NCI-H748 (cell line): ENCODE results near the gene ABI1.
"Not testable (repeated sequence)": the region's sequence is repeated elsewhere in the genome, so short reads cannot be mapped to it uniquely, and the experiment has no call there.

ENCODE experiments used
- DNase-seq: peaks from one replicate; lab custom pipeline; 2025; ENCODE audit not compliant: unreplicated experiment; lab: John Stamatoyannopoulos, UW

Gene ABI1

GRCh38 chr10:26805567-26806245, 55.1 kb downstream of the ABI1 start:
- no peak for DNase-seq

DNA sequence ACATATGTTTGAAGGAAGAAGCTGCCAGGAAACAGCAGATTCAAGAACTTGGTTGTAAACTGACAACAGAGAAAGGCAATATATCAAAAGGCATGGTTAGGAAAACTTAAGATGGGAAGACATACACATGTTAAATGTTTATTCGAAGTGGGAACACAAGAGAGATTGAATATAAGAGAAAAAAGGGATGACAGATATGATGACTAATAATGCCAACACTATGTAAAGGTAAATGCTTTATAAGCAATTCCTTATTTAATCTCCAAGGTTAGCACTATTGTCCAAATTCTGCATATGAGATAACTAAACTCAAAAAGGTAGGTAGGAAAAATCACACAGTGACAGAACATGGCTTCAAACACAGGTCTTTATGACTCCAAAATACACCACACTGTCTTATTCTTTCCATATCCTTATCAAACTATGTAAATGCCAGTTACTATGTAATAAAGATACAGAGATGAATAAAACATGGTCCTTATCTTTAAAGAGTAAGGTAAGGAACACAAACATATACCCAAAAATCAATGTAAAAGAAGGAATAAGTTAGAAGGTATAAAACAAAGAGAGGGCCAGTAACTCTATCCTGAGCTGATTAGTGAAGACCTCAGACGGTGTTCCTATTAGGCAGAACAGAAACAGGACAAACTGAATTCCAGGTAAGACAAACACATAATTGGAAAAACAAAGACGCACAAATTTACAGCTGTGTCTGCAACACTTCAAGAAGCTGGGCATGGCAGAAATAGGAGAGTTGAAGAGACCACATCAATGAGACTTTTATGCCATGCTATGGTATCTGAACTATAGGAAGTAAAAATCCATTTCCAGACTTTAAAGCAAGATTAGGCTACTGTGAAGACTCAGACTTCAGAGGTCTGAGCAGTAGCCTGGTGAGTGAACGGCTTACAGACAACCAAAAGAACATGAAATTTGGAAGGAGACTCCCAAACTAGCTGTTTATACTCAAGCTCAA, 56.1 kb downstream of the ABI1 start:
- DNase-seq, result no peak

GRCh38 chr10:26803849-26804248, 56.9 kb downstream of the ABI1 start:
- no peak for DNase-seq

GRCh38 chr10:26802527-26802926, 58.2 kb downstream of the ABI1 start:
- DNase-seq, result peak; percentile 2

- DNase-seq, result no peak
These were observed 58.9 kb downstream of the ABI1 start for GRCh38 chr10:26801831-26802230.

- DNase-seq, result no peak
These were observed 59.5 kb downstream of the ABI1 start for GRCh38 chr10:26801274-26801673.

GRCh38 chr10:26800468-26800867, 60.3 kb downstream of the ABI1 start:
- no peak for DNase-seq

- DNase-seq, result peak; percentile 10
These were observed 61.4 kb downstream of the ABI1 start for GRCh38 chr10:26799342-26799741.

GRCh38 chr10:26798298-26798697, 62.5 kb downstream of the ABI1 start:
- DNase-seq, result no peak

DNA sequence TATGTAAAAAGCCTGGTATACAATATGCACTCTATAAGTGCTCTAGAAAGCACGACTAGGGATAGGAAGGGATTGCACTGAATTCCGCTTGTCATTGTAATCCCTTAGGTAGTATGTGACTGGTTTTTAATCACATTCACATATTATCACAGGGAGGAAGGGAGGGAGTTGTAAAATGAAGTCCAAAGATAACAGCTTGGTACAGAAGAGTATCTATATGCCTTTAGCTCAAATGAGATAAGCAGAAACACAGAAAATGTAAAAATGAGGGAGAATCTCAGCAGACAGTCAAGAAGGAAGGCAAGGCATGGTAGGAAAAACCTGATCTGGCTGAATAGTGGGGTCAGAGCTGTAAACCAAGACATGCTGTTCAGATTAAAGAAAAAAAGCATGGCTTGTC, 63.4 kb downstream of the ABI1 start:
- no peak for DNase-seq

DNA sequence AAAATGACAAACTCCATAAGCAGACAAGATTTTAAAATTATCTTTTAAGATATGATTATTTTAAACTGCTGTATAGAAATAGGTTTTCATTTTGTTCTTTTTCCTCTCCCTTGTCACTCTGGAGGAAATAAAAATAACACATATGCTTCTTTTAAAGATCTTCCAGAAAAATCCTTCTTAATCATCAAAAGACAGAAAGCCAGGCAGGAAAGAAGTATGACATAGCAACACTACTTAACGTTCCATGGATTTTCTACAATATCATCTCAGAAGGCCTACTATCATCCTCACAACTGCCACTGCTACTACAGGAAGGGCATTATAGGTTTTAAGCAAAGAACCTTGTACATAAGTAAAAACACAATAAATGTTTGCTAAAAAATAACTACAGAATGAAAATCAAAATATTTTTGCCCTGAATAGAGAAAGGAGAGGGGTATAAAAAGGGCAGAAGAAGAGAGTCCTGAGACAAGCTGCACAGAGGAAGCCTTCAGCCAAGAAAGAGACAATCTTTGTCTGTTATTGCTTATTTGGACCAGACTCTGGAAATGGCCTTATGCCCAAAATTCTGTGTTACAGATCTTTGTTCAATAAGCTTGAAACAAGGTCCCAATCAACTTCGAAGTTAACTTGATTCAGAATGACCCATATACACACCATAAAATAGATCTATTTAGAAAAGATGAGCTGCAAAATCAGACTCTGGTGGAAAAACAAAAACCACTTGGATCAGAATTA, 67.8 kb downstream of the ABI1 start:
- no peak for DNase-seq

- no peak for DNase-seq
These were observed 70.3 kb downstream of the ABI1 start for GRCh38 chr10:26790221-26790995.

GRCh38 chr10:26789779-26790178, 71.0 kb downstream of the ABI1 start:
- not testable (repeated sequence) for DNase-seq

- DNase-seq, result no peak
These were observed 73.4 kb downstream of the ABI1 start for GRCh38 chr10:26787362-26787761.

GRCh38 chr10:26781797-26782196, 79.0 kb downstream of the ABI1 start:
- no peak for DNase-seq

GRCh38 chr10:26780793-26781601, 79.8 kb downstream of the ABI1 start:
- no peak for DNase-seq

GRCh38 chr10:26780106-26780792, 80.5 kb downstream of the ABI1 start:
- DNase-seq, result no peak

DNA sequence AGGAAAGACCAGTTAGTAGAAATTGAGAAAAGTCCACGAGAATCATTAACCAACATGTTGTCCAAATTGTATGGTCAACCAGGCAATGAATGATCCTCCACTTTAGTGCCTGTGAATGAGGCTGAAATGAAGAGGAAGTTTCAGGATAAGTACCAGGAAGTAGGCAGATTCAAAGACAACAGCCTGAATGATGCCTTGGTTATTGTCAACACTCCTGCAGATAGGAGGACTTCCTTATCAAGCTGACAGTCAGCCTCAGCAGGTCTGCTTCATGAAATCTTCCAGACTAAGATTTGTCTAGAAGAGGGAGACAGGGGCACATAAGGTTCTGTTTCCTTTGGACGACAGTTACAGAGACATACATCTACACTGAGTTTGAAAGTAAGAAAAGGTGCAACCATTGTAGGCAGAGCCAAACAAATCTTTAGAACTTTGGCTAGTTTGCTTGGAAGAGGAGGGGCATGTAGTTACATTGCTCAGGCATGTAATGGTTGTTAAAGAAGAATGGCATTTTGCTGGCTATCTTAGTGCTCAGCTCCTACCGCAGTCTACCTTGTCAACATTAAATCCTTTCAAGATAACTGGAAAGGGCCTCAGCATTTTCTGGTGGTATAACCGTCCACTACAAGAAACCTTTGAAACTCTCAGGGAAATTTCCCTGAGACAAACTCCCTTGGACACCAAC, 81.4 kb downstream of the ABI1 start:
- no peak for DNase-seq

DNA sequence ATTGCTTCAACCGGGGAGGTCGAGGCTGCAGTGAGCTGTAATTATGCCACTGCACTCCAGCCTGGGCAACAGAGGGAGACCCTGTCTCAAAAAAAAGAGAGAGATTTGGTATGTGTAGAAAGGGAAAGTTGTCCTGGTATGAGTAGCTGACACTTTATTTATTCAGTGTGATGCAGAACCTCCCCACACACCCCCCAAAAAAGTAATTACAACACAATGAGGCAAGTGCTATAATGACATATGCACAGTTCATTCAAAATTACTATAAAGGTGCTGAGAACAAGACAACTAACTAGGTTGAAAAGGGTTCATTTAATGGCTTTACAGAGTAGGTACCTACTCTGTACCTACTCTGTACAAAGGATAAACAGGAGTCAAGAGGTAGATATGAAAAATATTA, 83.1 kb downstream of the ABI1 start:
- DNase-seq, result no peak
